HG02870 (cell line): ENCODE measurements around the gene MTRR.

Experiments used
- ATAC-seq: cut with Tn5 transposase; IDR thresholded peaks from one replicate; pipeline ENCODE4 v1.9.1; 2021; ENCODE audit warnings: mild to moderate bottlenecking, moderate library complexity; ENCODE audit not compliant: unreplicated experiment

The MTRR gene

GRCh38 chr5:7868773-7869473 lies at the start of gene MTRR, which contains the start of gene FASTKD3:
TSS of gene MTRR (plus strand) at chr5:7869148. CDS start at chr5:7870795, 1,647 bp downstream.
TSS of gene FASTKD3 (minus strand) at chr5:7869031. CDS start at chr5:7868083, 948 bp downstream.
- ATAC-seq, result peak; percentile 90

GRCh38 chr5:7822449-7822848 lies 46.5 kb upstream of the MTRR start:
- no peak for ATAC-seq

- no peak for ATAC-seq
These were observed 45.4 kb upstream of the MTRR start for GRCh38 chr5:7823594-7823993.

- no peak for ATAC-seq
These were observed 44.0 kb upstream of the MTRR start for GRCh38 chr5:7824995-7825394.

- ATAC-seq, result no peak
These were observed 43.3 kb upstream of the MTRR start for GRCh38 chr5:7825630-7826029.

GRCh38 chr5:7827610-7828009 lies 41.3 kb upstream of the MTRR start:
- ATAC-seq, result no peak

GRCh38 chr5:7828269-7828668 lies 40.7 kb upstream of the MTRR start:
- no peak for ATAC-seq

GRCh38 chr5:7834982-7835381 lies 34.0 kb upstream of the MTRR start:
- ATAC-seq, result no peak

GRCh38 chr5:7837403-7837802 lies 31.5 kb upstream of the MTRR start:
- ATAC-seq, result no peak

GRCh38 chr5:7842531-7842930 lies 26.4 kb upstream of the MTRR start:
- no peak for ATAC-seq

- no peak for ATAC-seq
These were observed 24.0 kb upstream of the MTRR start for GRCh38 chr5:7844901-7845300.

GRCh38 chr5:7845557-7845956 lies 23.4 kb upstream of the MTRR start:
- no peak for ATAC-seq

- ATAC-seq, result no peak
These were observed 22.6 kb upstream of the MTRR start for GRCh38 chr5:7846327-7846726.

GRCh38 chr5:7848296-7848695 lies 20.7 kb upstream of the MTRR start:
- ATAC-seq, result no peak

GRCh38 chr5:7849681-7850394 lies 19.1 kb upstream of the MTRR start:
- ATAC-seq, result no peak

GRCh38 chr5:7850395-7851239 lies 18.3 kb upstream of the MTRR start, which contains the start of gene CFAP90:
TSS of gene CFAP90 (minus strand) at chr5:7851133. CDS start at chr5:7851021, 112 bp downstream.
- no peak for ATAC-seq

GRCh38 chr5:7851240-7851592 lies 17.7 kb upstream of the MTRR start:
- ATAC-seq, result no peak

- no peak for ATAC-seq
These were observed 17.2 kb upstream of the MTRR start for GRCh38 chr5:7851617-7852289.

GRCh38 chr5:7852542-7852941 lies 16.4 kb upstream of the MTRR start:
- ATAC-seq, result no peak

- ATAC-seq, result no peak
These were observed 16.0 kb upstream of the MTRR start for GRCh38 chr5:7852988-7853387.

- no peak for ATAC-seq
These were observed 13.3 kb upstream of the MTRR start for GRCh38 chr5:7855611-7856010.
